NCI-H1105 treated with DMSO at 0.1 percent for 48 hours (cell line): ENCODE measurements around the gene CENPF.
A peak's percentile ranks its signal among the peaks of the same experiment; 100 is the strongest.
"Not testable (repeated sequence)": the region's sequence is repeated elsewhere in the genome, so short reads cannot be mapped to it uniquely, and the experiment has no call there.

Experiments used
- DNase-seq: peaks from one replicate; lab custom pipeline; 2025; lab: John Stamatoyannopoulos, UW

CENPF gene

DNA sequence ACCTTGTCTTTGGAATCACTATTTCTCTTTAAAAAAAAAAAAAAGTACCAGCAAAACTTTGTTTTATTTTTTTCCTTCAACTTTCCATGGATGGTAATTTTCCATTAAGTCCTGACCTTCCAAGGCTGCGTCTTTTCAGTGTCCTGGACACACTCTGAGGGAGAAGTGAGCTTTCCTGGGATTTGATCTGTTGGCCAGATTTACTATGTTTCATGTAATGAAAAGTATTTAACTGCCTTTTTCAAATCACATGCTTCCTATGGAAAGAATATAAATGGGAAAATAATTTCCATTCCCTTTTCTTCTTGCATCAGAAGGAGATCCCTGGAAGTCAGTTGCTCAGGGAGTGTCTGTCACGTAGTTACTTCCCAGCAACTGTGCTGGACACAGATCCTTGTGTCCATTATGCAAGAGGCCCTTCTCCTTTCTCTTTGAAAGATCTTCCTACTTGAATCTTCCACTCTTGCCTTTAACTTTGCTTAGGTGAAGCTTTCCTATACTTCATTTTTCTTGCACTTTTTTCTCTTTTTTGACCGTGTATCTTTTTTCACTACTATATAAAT is 59.3 kb downstream of the CENPF start:
- no peak for DNase-seq

DNA sequence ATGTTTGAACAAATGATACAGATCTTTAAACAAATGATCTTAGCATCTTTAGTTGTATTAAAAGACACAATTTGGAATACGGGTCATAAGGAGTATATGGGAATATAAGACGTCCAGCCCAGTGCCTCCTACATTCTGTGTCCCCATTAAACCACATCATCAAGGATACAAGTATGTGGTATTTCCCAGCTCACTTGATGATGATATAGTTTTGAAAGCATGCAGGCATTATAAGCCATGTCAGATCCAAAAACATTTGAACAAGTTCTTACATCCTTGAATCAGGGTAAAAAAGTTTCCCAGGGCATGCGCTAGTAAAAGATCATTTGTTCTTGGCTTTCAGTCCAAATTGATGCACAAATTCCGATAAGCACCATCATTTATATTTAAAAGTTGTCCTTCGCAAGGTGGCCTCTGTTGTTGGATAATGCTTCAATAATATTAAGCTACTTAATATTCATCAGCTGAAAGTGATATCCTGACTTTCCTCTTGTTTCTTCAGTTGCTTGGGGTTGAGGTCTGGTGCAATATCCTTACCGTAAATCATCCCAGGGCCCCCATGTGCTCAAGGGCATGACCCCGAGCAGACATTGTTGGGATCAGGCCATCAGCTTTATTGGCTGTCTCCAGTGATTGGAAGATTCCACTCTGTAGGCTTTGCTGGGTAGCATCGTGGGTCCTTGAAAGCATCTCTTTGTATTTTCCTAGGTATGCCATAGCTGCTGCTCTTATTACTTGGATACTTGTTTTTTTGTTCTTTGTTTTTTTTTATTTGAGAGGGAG is 61.8 kb downstream of the CENPF start:
- no peak for DNase-seq

DNA sequence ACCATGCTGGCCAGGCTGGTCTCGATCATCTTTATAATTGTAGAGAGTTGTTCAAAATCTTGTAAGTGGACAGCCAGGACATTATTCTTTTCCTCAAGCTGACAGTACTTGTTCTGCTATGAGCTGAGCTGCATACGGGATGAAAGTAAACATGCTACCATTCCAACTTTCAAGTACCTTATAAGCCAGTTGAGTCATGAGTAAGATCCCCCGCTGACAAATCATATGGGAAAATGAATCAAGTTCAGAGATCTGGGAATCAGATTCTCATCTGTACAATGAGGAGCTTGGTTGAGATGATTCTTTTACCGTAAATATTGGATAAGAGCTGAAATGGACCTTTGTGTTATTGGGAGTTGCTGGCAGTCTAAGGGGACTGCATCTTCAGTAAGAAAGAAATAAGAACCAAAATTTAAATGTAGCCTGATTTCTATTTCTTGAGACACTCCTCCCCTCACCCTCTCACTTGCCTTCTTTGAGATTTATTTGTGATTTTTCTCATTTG is 62.7 kb downstream of the CENPF start:
- DNase-seq: no peak

DNA sequence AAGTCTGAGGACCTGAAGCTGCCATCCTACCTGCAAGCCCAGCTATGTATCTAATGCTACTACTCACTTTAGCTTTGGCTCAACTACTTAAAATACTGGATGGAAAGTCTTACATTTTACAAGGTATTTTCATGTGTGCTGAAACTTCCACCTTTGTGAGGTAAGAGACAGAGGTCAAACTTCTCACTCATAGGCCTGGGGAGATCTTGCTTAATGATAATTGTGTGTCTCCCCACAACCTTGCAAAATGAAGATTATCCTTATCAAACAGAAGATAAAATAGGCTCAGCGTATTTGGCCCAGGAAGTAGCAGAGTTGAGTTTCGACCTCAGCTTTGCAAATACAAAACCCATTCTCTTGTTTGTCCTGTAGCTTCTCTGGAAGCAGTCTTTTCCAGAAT is 63.7 kb downstream of the CENPF start:
- DNase-seq: no peak

DNA sequence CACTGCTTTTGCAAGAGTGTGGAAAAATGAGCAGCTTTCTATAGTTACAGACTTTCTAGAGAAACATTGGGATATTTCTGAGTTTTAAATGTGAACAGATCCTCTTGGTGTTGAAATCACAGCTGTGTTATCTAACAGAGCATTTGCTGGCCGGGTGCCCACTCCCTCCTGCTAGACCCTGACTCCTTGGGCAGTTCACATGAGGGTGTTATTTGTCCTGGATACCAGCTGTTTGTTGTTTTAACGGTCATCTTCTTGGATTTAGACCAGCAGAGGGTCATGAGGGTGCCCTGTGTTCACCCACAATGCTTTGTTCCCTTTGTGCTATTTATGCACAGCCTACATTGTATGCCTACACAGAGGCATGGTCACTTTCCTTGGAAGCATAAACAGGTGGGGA is 67.1 kb downstream of the CENPF start:
- DNase-seq: no peak

DNA sequence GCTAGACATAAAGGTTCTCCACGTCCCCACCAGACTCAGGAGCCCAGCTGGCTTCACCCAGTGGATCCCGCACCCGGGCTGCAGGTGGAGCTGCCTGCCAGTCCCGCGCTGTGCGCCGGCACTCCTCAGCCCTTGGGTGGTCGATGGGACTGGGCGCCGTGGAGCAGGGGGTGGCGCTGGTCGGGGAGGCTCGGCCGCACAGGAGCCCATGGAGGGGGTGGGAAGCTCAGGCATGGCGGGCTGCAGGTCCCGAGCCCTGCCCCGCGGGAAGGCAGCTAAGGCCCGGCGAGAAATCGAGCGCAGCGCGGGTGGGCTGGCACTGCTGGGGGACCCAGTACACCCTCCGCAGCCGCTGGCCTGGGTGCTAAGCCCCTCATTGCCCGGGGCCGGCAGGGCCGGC is 70.0 kb downstream of the CENPF start:
- DNase-seq: not testable (repeated sequence)

DNA sequence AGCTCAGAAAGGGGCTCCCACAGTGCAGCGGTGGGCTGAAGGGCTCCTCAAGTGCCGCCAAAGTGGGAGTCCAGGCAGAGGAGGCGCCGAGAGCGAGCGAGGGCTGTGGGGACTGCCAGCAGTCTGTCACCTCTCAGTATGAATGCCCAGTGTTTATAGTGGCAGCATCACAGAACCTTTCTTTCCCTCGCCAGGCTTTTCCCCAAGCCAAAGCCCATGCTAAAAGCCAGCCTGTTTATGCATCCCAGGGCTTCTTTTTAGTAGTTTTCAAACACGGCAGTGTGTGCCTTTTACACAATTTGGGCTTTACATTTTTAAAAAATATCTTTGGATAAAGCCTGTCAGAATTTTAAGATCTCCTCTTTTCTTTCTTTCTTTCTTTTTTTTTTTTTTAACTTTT is 70.6 kb downstream of the CENPF start:
- peak; percentile 19 for DNase-seq

DNA sequence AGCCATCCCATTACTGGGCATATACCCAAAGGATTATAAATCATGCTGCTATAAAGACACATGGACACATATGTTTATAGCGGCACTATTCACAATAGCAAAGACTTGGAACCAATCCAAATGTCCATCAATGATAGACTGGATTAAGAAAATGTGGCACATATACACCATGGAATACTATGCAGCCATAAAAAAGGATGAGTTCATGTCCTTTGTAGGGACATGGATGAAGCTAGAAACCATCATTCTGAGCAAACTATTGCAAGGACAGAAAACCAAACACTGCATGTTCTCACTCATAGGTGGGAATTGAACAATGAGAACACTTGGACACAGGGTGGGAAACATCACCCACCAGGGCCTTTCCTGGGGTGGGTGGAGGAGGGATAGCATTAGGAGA is 72.5 kb downstream of the CENPF start:
- DNase-seq: not testable (repeated sequence)

DNA sequence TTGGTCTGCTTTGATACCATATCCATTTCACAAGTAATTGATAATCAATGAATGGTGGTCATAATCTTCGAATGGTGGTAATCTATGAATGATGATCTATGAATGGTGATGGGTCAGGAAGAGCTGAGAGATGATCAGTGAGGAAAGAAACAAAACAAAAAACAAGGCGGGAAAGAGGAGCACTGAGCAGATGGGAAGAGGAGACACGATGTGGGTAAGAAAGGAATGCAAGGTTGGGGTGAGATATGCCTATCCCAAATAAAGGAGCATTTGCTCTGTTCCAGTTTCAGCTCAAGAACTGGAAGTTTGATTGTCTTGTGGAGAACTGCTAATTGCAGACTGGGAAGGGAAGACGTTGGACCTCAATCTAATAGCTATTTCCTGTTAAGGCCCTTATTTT is 73.8 kb downstream of the CENPF start:
- DNase-seq: no peak

DNA sequence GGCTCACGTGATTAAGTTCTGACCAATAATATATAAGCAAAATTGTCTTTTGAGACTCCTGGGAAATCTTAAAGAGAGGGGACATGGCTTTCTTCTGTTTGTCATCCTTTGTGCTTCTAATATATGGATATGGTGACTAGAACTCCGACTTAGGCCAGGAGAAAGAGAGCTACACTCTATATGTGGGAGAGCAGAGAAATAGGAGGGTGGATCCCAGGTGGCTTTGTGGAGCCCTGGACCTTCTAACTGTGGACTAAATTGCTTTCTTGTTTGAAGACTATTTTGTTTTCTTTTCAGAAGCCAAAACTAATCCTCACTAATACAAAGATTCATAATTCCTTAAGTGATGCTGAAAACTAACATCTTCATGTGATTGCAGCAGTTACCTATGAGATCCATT is 75.0 kb downstream of the CENPF start:
- DNase-seq: no peak

DNA sequence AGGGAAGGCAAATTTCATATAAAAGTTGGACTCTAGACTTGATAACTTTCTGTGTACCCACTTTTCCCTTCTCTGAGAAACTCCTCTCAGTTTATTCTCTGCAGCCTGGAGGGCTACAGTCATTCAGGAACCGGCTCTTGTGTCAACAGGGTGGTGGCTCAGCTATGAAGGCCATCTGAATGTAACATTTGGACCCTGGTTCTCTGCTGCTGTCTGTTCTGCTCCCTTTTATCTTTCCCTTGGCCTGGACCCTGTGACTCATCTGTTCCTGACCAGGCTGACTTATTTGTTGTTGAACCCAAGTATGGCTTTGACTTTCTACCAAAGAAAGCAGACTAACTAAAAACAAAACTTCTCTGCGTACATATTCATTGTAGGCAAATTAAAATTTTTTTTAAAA is 75.4 kb downstream of the CENPF start:
- no peak for DNase-seq

DNA sequence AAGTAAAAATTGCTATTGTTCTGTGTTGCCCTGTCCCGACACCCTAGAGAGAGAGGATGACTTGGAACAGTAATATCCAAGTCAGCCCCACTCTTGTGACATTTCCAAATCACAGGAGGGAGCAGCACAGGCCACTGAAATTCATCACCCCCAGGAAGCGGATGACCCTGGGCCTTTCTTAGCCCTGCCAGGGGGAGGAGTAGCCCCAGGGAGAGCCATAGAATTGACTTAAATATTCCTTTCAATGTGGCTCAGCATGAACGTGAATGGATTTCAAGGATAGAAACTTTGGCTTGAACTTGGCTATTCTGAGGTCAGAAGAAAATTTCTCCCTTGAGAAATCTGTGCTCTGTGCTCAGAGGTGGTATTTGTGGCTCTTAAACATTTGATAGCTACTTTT is 80.6 kb downstream of the CENPF start:
- no peak for DNase-seq

DNA sequence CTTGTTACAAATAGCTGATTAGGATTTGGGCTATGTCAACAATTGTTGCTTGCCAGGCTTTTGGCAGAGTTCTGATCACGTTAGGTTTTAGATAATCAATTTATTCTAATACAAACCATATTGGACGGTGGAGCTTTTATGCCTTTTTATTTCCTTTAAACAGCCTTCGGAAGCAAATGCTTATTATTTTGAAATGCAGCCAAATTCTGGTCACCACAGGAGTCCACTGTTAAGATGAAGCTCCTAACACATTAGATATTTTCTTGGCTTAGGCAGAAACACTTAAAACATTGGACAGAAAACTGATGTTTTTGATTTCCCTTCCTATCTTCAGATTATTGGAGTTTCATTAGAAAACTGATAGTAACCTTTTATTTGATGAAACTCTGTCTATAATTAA is 82.9 kb downstream of the CENPF start:
- DNase-seq: no peak

DNA sequence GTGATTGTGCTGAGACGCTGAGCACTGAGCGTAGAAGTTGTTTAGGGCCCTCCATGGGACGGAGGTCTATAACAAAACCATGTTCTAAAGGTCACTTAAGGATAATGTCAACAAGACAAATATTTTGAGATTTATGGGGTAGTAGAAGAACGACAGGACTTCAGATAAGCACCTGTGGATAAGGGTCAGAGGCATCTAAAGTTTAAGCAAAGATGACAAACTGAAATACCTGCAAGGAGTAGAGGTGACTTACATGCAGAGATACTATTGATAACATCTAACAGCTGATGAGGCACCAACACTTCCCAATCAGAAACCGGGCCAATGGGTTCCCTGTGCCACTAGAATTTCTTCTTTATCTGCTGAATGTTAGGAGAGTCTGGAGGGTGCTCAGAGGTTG is 83.5 kb downstream of the CENPF start:
- no peak for DNase-seq

DNA sequence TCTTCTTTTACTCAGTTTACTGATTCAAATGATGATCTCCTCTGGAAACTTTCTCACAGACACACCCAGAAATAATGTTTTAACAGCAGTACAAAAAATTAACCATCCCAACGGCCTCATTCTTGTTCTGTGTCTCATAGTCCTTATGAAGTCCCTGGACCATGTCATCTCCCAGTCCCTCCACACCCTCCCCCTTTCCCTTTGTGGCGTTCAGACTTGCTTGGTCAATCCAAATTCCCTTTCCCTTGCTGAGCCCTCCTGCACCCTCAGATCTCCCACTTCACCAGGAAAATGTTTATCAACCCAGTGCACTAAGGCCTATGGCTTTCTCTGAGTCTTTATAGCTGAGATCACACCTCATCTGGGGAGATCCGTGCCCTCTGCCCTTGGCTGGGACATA is 85.9 kb downstream of the CENPF start:
- DNase-seq: no peak

DNA sequence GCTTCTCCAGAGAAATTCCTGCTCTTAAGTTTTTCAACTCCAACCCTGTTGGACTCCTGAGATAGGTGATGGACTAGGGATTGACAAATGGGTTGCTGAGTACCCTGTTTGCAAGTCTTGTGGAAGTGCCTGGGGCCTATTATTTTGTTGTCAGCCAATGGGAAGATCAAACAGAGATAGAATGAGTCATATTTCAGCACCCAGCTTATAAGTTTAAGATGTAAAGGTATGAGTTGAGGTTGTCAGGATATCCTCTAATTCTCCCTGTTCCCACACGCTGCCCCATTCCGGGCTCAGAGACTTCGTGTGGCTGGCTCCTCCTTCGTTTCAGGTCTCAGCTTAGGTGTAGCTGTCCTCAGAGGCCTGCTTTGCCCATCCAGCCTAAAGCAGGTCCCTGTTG is 91.8 kb downstream of the CENPF start:
- no peak for DNase-seq

DNA sequence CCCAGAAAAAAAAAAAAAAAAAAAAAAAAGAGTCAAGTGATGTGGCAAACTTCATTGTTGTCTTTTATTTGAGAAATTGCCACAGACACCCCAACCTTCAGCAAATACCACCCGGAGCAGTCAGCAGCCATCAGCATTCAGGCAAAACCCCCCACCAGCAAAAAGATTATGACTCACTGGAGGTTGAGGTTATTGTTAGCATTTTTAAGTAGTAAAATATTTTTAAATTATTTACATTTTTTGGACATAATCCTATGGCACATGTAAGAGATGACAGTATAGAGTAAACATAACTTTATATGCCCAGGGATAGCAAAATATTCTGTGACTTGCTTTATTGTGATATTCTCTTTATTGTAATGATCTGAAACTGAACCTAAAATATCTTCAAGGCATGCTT is 95.6 kb downstream of the CENPF start:
- no peak for DNase-seq

DNA sequence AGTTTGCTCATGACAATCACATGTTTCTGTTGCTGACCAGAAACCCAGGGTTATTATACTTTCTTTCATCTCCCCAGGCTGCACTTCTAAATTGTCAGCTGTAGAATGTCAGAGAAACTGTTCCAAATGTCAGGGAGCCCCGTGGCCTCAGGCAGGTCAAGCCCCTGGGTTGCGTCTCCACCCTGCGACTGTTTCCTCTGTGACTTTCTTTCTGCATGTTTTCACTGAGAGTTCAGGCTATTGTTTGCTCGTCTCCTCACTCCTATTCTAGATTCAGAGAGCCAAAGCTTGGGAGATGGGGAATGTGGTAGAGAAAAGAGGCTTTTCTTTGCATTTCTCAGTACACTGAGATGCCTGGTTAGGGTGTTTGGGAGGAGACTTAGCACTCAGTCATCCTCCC is 97.4 kb downstream of the CENPF start:
- no peak for DNase-seq

DNA sequence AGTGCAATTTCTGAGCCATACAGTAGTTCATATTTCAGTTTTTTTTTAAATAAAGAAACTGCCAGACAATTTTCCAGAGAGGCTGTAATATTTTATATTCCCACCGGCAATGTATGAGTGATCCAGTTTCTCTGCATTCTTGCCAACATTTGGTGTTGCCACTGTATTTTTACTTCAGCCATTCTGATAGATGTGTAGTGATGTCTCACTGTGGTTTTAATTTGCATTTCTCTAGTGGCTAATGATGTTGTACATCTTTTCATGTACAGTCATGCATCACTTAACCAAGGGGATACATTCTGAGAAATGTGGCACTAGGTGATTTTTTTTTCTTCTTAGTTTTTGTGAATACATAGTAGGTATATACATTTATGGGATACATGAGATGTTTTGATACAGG is 99.6 kb downstream of the CENPF start:
- DNase-seq: no peak

DNA sequence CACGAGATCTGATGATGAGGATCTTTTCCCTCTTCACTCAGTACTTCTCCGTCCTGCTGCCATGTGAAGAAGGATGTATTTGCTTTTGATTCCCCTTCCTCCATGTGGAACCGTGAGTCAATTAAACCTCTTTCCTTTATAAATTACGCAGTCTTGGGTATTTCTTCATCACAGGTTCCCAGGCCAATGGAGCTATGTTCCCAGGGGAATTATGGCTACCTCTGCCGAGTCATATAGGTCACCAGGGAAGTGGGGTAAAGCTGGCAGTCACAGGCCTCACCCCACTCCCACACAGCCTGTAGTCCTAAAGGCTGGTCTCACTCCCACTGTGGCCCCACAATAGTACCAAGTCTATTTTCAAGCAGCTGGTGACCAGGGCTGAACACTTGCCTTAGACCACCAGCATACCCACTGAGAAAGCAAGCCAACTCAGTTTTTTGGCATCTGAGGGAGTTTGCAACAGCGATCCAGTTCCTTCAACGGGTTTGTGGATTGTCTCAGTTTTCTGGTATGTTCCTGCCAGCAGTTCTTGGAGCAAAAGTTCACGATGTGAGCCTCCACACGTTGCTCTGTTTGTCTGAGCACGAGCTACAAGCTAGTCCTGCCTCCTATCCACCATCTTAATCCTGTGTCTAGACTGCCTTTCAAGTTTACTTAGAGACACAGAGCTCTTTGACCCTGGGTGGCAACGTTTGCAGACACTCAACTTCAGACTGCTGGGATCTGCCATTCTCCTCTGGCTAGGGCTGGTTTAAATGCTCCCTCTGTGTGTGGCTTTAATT is 104.5 kb downstream of the CENPF start:
- no peak for DNase-seq

DNA sequence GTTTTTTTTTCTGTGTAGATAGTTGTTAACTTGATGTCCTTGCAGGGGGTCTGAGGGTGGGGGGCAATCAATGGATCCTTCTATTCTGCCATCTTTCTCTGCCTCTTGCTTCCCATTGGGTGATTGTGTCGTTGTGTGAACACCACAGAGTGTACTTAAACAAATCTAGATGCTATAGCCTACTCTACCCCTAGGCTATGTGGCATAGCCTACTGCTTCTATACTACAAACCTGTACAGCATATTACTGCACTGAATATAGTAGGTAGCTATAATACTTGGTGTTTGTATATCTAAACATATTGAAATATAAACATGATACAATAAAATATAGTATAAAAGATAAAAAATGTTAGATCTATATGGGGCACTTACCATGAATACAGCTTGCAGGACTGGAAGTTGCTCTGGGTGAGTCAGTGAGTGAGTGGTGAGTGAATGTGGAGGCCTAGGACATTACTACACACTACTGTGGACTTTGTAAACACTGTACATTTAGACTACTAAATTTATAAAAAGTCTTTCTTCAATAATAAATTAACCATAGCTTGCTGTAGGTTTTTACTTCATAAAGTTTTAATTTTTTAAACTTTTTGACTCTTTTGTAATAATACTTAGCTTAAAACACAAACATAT is 105.4 kb downstream of the CENPF start:
- no peak for DNase-seq

DNA sequence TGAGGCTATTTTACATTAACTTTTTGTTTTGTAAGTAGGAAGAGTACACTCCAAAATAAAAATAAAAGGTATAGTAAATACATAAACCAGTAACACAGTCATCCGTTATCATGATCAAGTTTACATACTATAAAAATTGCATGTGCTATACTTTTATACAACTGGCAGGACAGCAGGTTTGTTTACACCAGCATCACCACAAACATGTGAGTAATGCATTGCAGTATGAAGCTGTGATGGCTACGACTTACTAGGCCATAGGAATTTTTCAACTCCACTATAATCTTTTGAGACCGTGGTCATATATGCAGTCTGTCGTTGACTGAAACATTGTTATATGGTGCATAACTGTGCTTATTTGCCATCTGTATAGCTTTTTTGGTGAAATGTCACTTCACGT is 106.2 kb downstream of the CENPF start:
- no peak for DNase-seq

DNA sequence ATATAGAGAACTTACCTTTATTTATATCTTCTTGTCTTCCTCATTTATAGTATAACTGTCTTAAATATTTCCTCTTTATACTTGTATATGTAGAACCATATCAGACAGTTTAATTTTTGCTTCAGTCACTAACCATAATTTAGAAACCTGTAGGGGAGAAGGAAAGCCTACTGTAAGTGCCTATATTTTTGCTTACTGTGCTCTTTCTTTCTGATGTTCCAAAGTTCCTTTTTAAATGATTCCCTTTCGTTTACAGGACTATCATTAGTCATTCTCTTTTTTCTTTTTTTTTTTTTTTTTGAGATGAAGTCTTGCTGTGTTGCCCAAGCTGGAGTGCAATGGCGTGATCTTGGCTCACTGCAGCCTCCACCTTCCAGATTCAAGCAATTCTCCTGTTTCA is 109.7 kb downstream of the CENPF start:
- DNase-seq: no peak
